Pancreas (tissue), 10 donors: Measurements from ENCODE around the gene UBAC1. TPM values are rescaled to one million over a fixed set of nuclear protein-coding genes. Genes with fewer than 3 reads are reported as not detected.

Experiments used
- ATAC-seq, 4 donors: fragments of 200-7000 bp; cut with Tn5 transposase; one replicate each; pipeline versions ENCODE4 v1.8.0 to v1.9.1; 2020; ENCODE audit warnings: mild to moderate bottlenecking in 4 of 4, moderate library complexity in 4 of 4
- DNase-seq, 6 donors: peaks; one replicate each; pipeline ENCODE4 v3.0.0-alpha.2; 2020
- FAIRE-seq: peaks from 2 replicates; lab custom pipeline; 2012; peaks lifted over from hg19 to GRCh38; lab: Jason Lieb, UNC
- H3K27ac ChIP-seq, 4 donors: fragments of 200-600 bp; sonication (generic); 1 replicate in 3 of 4; 2 replicates in 1 of 4; pipeline versions ENCODE4 v1.5.0 to v1.8.0; 2020
- H3K27me3 ChIP-seq, 4 donors: fragments of 200-600 bp; one replicate each; pipeline ENCODE4 v1.8.0; 2021
- H3K36me3 ChIP-seq, 3 donors: fragments of 200-600 bp; sonication (generic) in 1 of 3; one replicate each; pipeline versions ENCODE4 v1.5.0 to v1.8.0; 2020 to 2021
- H3K4me1 ChIP-seq, 3 donors: fragments of 200-600 bp; one replicate each; pipeline ENCODE4 v1.8.0; 2021
- H3K4me3 ChIP-seq, 4 donors: fragments of 200-600 bp; sonication (generic) in 2 of 4; one replicate each; pipeline versions ENCODE4 v1.5.0 to v1.8.0; 2020 to 2021
- H3K9me3 ChIP-seq, 4 donors: fragments of 200-600 bp; one replicate each; pipeline ENCODE4 v1.8.0; 2021
- WGBS, 2 donors: extraction: QIAGEN DNeasy Blood & Tissue Kit; methylation state at CpG; one replicate each; pipeline ENCODE4 v1.1.7; 2013; 5-methylcytosine and 5-hydroxymethylcytosine counted together
- intact Hi-C, 3 donors: fragments of 100-400 bp; cut with DNase I; formaldehyde crosslinking; loops; one replicate each; pipeline versions ENCODE4 v1.11.1 to v1.14.2; 2022
- polyA plus RNA-seq, 2 donors: library from polyadenylated mRNA; stranded (reverse); fragments of 200-250 nt; gene quantifications; one replicate each; pipeline ENCODE4 v1.2.3, GENCODE V29; 2013
- total RNA-seq, 6 donors: library from RNA; stranded (reverse); fragmentation: NEBNext Ultra II Directional in 4 of 6; extraction: Animal tissue kit (Norgen Biotek cat#: 25700) in 4 of 6; gene quantifications; one replicate each; pipeline versions ENCODE4 v1.2.1 to v1.2.4, GENCODE V29; 2021 to 2023
- TF ChIP-seq, protein P1 (sequence below), 4 donors: fragments of 200-600 bp; sonication (generic) in 3 of 4; IDR thresholded peaks; one replicate each; pipeline versions ENCODE4 v1.5.0 to v1.8.0; 2021; ENCODE audit warnings: antibody characterized with exemption in 4 of 4
- donor health status: healthy with polysubstance abuse.
- donor health status: DM: no; HTN: no; CAD: no; lungs with moderate emphysema.
- donor health status: DM: no; HTN: no; CAD: no.
- donor health status: control.
- donor health status: control.
- donor health status: Bipolar disorder and iron deficiency.
- donor health status: DM: yes; HTN: yes; CAD: no.
- donor health status: DM: no; HTN: no; CAD: no.
- donor health status: DM: no; HTN: no; CAD: no.
- donor health status: DM: yes; HTN: yes; CAD: no.

The UBAC1 gene
- total and polyA plus RNA-seq, 8 donors: 9.8 to 33.7 (median 14.4) TPM

DNA sequence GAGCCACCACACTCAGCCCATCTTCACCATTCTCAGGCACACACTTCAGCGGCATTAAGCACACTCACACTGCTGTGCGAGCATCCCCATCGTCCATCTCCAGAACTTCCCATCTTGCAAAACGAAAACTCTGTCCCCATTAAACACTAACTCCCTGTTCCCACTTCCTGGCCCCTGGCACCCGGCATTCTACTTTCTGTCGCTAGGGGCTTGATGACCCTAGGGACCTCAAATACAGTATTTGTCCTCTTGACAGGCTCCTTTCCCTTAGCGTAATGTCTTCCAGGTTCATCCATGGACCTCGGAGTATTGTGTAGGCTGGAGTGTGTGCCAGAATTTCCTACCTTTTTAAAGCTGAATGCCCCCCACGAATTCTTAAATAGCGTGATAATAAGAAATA, 14.7 kb upstream of the UBAC1 start:
- no peaks in the 10 kb centered on the region for H3K9me3 ChIP-seq
- ATAC-seq (no peak), FAIRE-seq (no peak), DNase-seq (no peak)
- no peak overlapping the region for H3K4me3 ChIP-seq
- H3K36me3 ChIP-seq: no peaks in the 10 kb centered on the region
- no peaks in the 10 kb centered on the region for H3K27me3 ChIP-seq
- no peak overlapping the region for H3K27ac ChIP-seq
- H3K4me1 ChIP-seq: no peaks in the 10 kb centered on the region
- 59 to 76% methylated on average over 10 of the region's 10 CpGs for WGBS, 2 donors
- TF ChIP-seq, protein P1, sequence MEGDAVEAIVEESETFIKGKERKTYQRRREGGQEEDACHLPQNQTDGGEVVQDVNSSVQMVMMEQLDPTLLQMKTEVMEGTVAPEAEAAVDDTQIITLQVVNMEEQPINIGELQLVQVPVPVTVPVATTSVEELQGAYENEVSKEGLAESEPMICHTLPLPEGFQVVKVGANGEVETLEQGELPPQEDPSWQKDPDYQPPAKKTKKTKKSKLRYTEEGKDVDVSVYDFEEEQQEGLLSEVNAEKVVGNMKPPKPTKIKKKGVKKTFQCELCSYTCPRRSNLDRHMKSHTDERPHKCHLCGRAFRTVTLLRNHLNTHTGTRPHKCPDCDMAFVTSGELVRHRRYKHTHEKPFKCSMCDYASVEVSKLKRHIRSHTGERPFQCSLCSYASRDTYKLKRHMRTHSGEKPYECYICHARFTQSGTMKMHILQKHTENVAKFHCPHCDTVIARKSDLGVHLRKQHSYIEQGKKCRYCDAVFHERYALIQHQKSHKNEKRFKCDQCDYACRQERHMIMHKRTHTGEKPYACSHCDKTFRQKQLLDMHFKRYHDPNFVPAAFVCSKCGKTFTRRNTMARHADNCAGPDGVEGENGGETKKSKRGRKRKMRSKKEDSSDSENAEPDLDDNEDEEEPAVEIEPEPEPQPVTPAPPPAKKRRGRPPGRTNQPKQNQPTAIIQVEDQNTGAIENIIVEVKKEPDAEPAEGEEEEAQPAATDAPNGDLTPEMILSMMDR (IDR thresholded peaks at IDR 0.05): no peak
- intact Hi-C loops: loop anchor here in 1 of 3 donors (10.0 kb wide), 1 partner anchor 149 kb away; no protein-coding TSS in a partner anchor

DNA sequence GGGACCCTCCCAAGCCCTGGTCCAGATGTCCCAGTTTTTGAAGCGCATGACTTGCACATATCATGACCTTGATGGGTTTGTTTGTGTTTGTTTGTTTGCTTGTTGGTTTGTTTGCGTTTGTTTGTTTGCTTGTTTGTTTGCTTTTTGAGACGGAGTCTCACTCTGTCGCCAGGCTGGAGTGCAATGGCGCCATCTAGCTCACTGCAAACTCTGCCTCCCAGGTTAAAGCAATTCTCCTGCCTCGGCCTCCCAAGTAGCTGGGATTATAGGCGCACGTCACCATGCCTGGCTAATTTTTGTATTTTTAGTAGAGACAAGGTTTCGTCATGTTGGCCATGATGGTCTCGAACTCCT, 13.0 kb upstream of the UBAC1 start:
- no peaks in the 10 kb centered on the region for H3K36me3 ChIP-seq
- H3K9me3 ChIP-seq: no peaks in the 10 kb centered on the region
- H3K27ac ChIP-seq: no peak overlapping the region
- ATAC-seq (no peak), FAIRE-seq (no peak), DNase-seq (no peak)
- TF ChIP-seq, protein P1 (IDR thresholded peaks at IDR 0.05): no peak
- intact Hi-C loops: loop anchor here in 1 of 3 donors (10.0 kb wide), 1 partner anchor 151 kb away; no protein-coding TSS in a partner anchor
- WGBS, 2 donors: 44 to 53% methylated on average over 10 of the region's 10 CpGs
- H3K4me1 ChIP-seq: no peaks in the 10 kb centered on the region
- no peaks in the 10 kb centered on the region for H3K27me3 ChIP-seq
- H3K4me3 ChIP-seq: no peak overlapping the region

DNA sequence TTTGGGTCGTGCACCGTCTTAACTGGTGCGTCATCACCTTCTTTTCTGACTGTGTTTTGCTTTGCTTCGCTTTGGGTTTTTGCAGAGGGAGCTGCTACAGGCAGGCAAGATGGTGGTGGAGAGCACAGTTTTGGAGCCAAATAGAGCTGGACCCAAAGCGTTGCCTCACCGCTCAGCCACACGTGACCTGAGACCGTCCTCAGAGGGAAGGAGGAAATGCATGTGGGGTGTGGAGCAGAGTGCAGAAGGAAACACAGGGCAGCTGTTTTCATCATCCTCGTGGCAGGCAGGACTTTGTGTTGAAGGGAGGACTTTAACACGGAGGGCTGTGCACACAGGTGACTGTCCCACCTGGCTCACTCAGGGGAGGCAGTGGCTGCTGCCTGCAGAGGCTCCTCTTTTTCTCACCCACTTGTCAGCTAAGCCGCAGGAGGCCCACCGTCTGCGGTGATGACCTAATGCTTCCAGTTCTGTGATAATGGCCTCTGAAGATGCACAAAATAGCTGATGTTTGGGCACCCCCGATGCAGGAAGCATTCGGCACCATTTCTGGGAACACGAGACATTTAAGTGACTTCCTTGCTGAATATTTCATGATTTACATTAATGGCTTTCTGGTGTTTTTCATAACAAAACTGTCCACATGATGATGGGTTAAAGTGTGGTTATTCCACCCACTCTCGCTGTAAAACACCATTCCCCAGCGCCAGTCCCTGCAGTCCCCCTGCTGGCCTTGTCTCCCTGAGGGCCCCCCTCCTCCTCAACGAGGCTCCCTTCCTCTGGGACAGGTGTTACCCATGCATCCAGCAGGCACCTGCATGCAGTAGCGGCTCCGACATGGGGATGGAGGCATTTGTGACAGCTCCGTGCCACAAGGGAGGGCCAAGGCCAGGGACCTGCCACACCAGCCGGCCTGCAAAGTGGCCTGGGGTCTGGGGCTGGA, 12.4 kb upstream of the UBAC1 start:
- TF ChIP-seq, protein P1 (IDR thresholded peaks at IDR 0.05): no peak
- Histone ChIP-seq H3K36me3 (no peaks in the 10 kb centered on the region), H3K27ac (no peak overlapping the region), H3K4me1 (no peaks in the 10 kb centered on the region), H3K9me3 (no peaks in the 10 kb centered on the region), H3K27me3 (no peaks in the 10 kb centered on the region), H3K4me3 (no peak overlapping the region)
- DNase-seq (peak in 1 of 6 donors; percentile 48), FAIRE-seq (no peak), ATAC-seq (peak in 1 of 4 donors; percentile 32)
- WGBS, 2 donors: 37 to 42% methylated on average over 23 of the region's 23 CpGs
- intact Hi-C loops: loop anchor here in 1 of 3 donors (10.0 kb wide), 1 partner anchor 151 kb away; no protein-coding TSS in a partner anchor

DNA sequence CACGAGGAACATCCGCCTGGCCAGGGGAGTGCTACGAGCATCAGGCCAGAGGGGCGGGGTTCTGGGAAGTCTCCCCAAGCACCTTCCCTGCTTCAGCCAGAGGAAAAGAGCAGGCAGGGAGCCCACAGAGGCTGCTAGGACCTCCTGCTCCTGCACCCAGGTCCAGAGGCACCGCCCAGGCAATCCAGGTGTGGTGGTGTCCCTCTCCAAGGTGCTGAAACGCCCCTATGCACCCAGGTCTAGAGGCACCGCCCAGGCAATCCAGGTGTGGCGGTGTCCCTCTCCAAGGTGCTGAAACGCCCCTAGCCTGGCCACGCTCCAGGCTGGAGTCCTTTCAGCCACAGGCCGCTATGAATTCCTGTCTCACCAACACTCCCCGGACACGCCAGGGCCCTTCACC, 10.7 kb upstream of the UBAC1 start:
- DNase-seq (peak; percentile 76 to 93 (median 86)), FAIRE-seq (no peak), ATAC-seq (peak; percentile 63 to 91 (median 82))
- Histone ChIP-seq H3K27me3 (no peaks in the 10 kb centered on the region), H3K4me1 (peaks cover 0 to 2% (median 0%) of the 10 kb centered on the region in 3 donors), H3K9me3 (no peaks in the 10 kb centered on the region), H3K4me3 (no peak overlapping the region), H3K36me3 (no peaks in the 10 kb centered on the region), H3K27ac (no peak overlapping the region)
- TF ChIP-seq, protein P1 (IDR thresholded peaks at IDR 0.05): no peak
- 7 to 18% methylated on average over 12 to 13 of the region's 13 CpGs for WGBS, 2 donors
- intact Hi-C loops: loop anchor here in 1 of 3 donors (10.0 kb wide), 1 partner anchor 153 kb away; no protein-coding TSS in a partner anchor
